Neuron (in vitro differentiated cells): ENCODE measurements around the gene NDUFB4.

ENCODE experiments used
- H2AFZ ChIP-seq: one replicate; pipeline ENCODE4 v1.6.1; 2013; ENCODE audit warnings: low read depth, mild to moderate bottlenecking, inconsistent platforms, low read length, moderate library complexity
- H3K27me3 ChIP-seq: one replicate; pipeline ENCODE4 v1.6.1; 2013; ENCODE audit warnings: low read length; ENCODE audit not compliant: insufficient read depth
- H3K36me3 ChIP-seq: one replicate; pipeline ENCODE4 v1.6.1; 2013; ENCODE audit warnings: low read length; ENCODE audit not compliant: insufficient read depth
- H3K4me1 ChIP-seq: one replicate; pipeline ENCODE4 v1.6.1; 2013; ENCODE audit warnings: low read length; ENCODE audit not compliant: insufficient read depth
- H3K4me3 ChIP-seq: 2 replicates; pipeline ENCODE4 v1.5.1; 2013; ENCODE audit warnings: mild to moderate bottlenecking, low read length, moderate library complexity
- H3K9me3 ChIP-seq: one replicate; pipeline ENCODE4 v1.6.1; 2013; ENCODE audit warnings: low read length

Gene NDUFB4

GRCh38 chr3:120596116-120596852 is at the start of gene NDUFB4:
NDUFB4 (plus strand) TSS chr3:120596336; CDS start chr3:120596360, 24 bp downstream.
- Histone ChIP-seq H3K4me3 (peak within 1 kb of the TSS; percentile 85), H3K36me3 (peaks cover 32% of the 10 kb centered on the region), H2AFZ (peak within 1 kb of the TSS; percentile 83), H3K9me3 (no peaks in the 10 kb centered on the region), H3K27me3 (no peaks in the 10 kb centered on the region), H3K4me1 (peaks cover 6% of the 10 kb centered on the region)

- Histone ChIP-seq H3K27me3 (no peaks in the 10 kb centered on the region), H3K36me3 (no peaks in the 10 kb centered on the region), H3K4me3 (no peak overlapping the region), H3K9me3 (no peaks in the 10 kb centered on the region), H3K4me1 (no peaks in the 10 kb centered on the region), H2AFZ (no peak overlapping the region)
Observed at GRCh38 chr3:120550546-120550945, 45.6 kb upstream of the NDUFB4 start.

- no peaks in the 10 kb centered on the region for H3K4me1 ChIP-seq
- H3K9me3 ChIP-seq: no peaks in the 10 kb centered on the region
- no peak overlapping the region for H3K4me3 ChIP-seq
- H3K27me3 ChIP-seq: no peaks in the 10 kb centered on the region
- H3K36me3 ChIP-seq: no peaks in the 10 kb centered on the region
- H2AFZ ChIP-seq: no peak overlapping the region
Observed at GRCh38 chr3:120552184-120553172, 43.7 kb upstream of the NDUFB4 start.

- H3K9me3 ChIP-seq: no peaks in the 10 kb centered on the region
- H3K4me1 ChIP-seq: peaks cover 14% of the 10 kb centered on the region
- no peaks in the 10 kb centered on the region for H3K27me3 ChIP-seq
- H2AFZ ChIP-seq: no peak overlapping the region
- H3K4me3 ChIP-seq: no peak overlapping the region
- no peaks in the 10 kb centered on the region for H3K36me3 ChIP-seq
Observed at GRCh38 chr3:120554812-120555606, 41.1 kb upstream of the NDUFB4 start.

- Histone ChIP-seq H3K27me3 (no peaks in the 10 kb centered on the region), H3K4me1 (peaks cover 23% of the 10 kb centered on the region), H2AFZ (no peak overlapping the region), H3K4me3 (no peak overlapping the region), H3K36me3 (no peaks in the 10 kb centered on the region), H3K9me3 (no peaks in the 10 kb centered on the region)
Observed at GRCh38 chr3:120555657-120556509, 40.3 kb upstream of the NDUFB4 start.

GRCh38 chr3:120557115-120557514 is 39.0 kb upstream of the NDUFB4 start:
- H3K36me3 ChIP-seq: no peaks in the 10 kb centered on the region
- peaks cover 25% of the 10 kb centered on the region for H3K4me1 ChIP-seq
- H3K27me3 ChIP-seq: no peaks in the 10 kb centered on the region
- no peaks in the 10 kb centered on the region for H3K9me3 ChIP-seq
- H2AFZ ChIP-seq: no peak overlapping the region
- no peak overlapping the region for H3K4me3 ChIP-seq

GRCh38 chr3:120558771-120559241 is 37.3 kb upstream of the NDUFB4 start:
- H2AFZ ChIP-seq: peak overlapping the region; percentile 97
- peak overlapping the region; percentile 60 for H3K4me3 ChIP-seq
- no peaks in the 10 kb centered on the region for H3K27me3 ChIP-seq
- peaks cover 25% of the 10 kb centered on the region for H3K4me1 ChIP-seq
- H3K36me3 ChIP-seq: no peaks in the 10 kb centered on the region
- H3K9me3 ChIP-seq: no peaks in the 10 kb centered on the region

GRCh38 chr3:120559242-120560061 is 36.7 kb upstream of the NDUFB4 start:
- H3K27me3 ChIP-seq: no peaks in the 10 kb centered on the region
- peak overlapping the region; percentile 60 for H3K4me3 ChIP-seq
- peaks cover 25% of the 10 kb centered on the region for H3K4me1 ChIP-seq
- H3K36me3 ChIP-seq: no peaks in the 10 kb centered on the region
- peak overlapping the region; percentile 47 for H2AFZ ChIP-seq
- H3K9me3 ChIP-seq: no peaks in the 10 kb centered on the region

- H3K36me3 ChIP-seq: no peaks in the 10 kb centered on the region
- H3K9me3 ChIP-seq: no peaks in the 10 kb centered on the region
- H3K4me3 ChIP-seq: peak overlapping the region; percentile 60
- peaks cover 25% of the 10 kb centered on the region for H3K4me1 ChIP-seq
- no peaks in the 10 kb centered on the region for H3K27me3 ChIP-seq
- no peak overlapping the region for H2AFZ ChIP-seq
Observed at GRCh38 chr3:120560304-120561250, 35.6 kb upstream of the NDUFB4 start.

- H2AFZ ChIP-seq: no peak overlapping the region
- peaks cover 30% of the 10 kb centered on the region for H3K4me1 ChIP-seq
- H3K4me3 ChIP-seq: no peak overlapping the region
- H3K36me3 ChIP-seq: no peaks in the 10 kb centered on the region
- no peaks in the 10 kb centered on the region for H3K9me3 ChIP-seq
- no peaks in the 10 kb centered on the region for H3K27me3 ChIP-seq
Observed at GRCh38 chr3:120561251-120562045, 34.7 kb upstream of the NDUFB4 start.
